Skeletal muscle tissue (tissue), 4 donors: ENCODE data around the gene ASH1L. TPM values are rescaled to one million over a fixed set of nuclear protein-coding genes. Genes with fewer than 3 reads are reported as not detected.
"Not testable (repeated sequence)": the region's sequence is repeated elsewhere in the genome, so short reads cannot be mapped to it uniquely, and the experiment has no call there.

Source experiments
- H3K27ac ChIP-seq: one replicate; pipeline ENCODE4 v1.7.0; 2013; ENCODE audit warnings: mild to moderate bottlenecking, low read depth, low read length, inconsistent platforms
- H3K27me3 ChIP-seq, 3 donors: one replicate each; pipeline ENCODE4 v1.7.0; 2013; ENCODE audit warnings: low read length in 3 of 3; ENCODE audit not compliant: control insufficient read depth in 3 of 3, insufficient read depth in 3 of 3
- H3K36me3 ChIP-seq, 3 donors: one replicate each; pipeline ENCODE4 v1.7.0; 2013; ENCODE audit warnings: low read length in 3 of 3; ENCODE audit not compliant: control insufficient read depth in 3 of 3, insufficient read depth in 3 of 3
- H3K4me1 ChIP-seq, 3 donors: one replicate each; pipeline ENCODE4 v1.7.0; 2013; ENCODE audit warnings: low read length in 3 of 3, mild to moderate bottlenecking in 3 of 3; ENCODE audit not compliant: control insufficient read depth in 3 of 3, insufficient read depth in 3 of 3
- H3K4me3 ChIP-seq, 3 donors: one replicate each; pipeline ENCODE4 v1.7.0; 2013; ENCODE audit warnings: low read length in 3 of 3
- H3K9ac ChIP-seq, 3 donors: one replicate each; pipeline ENCODE4 v1.7.0; 2013; ENCODE audit warnings: low read length in 3 of 3, mild to moderate bottlenecking in 3 of 3, moderate library complexity in 2 of 3, low read depth in 1 of 3
- H3K9me3 ChIP-seq, 3 donors: one replicate each; pipeline ENCODE4 v1.7.0; 2013; ENCODE audit warnings: low read length in 3 of 3; ENCODE audit not compliant: control insufficient read depth in 3 of 3
- total RNA-seq: library from RNA; depleted of rRNA; stranded (reverse); fragments of >200 nt; gene quantifications from one replicate; pipeline ENCODE4 v1.2.3, GENCODE V29; 2014
- donor health status: Osteomylitis.

ASH1L gene
- total RNA-seq, 1 donor from 2014 or later, result 35.0 TPM

GRCh38 chr1:155499953-155500639, 62.5 kb downstream of the ASH1L start:
- no peaks in the 10 kb centered on the region for H3K36me3 ChIP-seq
- no peak overlapping the region for H3K27ac ChIP-seq

GRCh38 chr1:155499263-155499662, 63.3 kb downstream of the ASH1L start:
- no peak overlapping the region for H3K27ac ChIP-seq
- H3K4me3 ChIP-seq, result no peak overlapping the region
- no peaks in the 10 kb centered on the region for H3K9me3 ChIP-seq
- H3K4me1 ChIP-seq, result peaks cover 8 to 12% (median 9%) of the 10 kb centered on the region in 3 donors
- no peaks in the 10 kb centered on the region for H3K36me3 ChIP-seq
- H3K27me3 ChIP-seq, result no peaks in the 10 kb centered on the region
- H3K9ac ChIP-seq, result no peak overlapping the region

More at GRCh38 chr1:155499953-155500639, 62.5 kb downstream of the ASH1L start:
- Histone ChIP-seq H3K9me3 (no peaks in the 10 kb centered on the region), H3K4me3 (peak overlapping the region in 1 of 3 donors; percentile 23), H3K27me3 (no peaks in the 10 kb centered on the region), H3K9ac (no peak overlapping the region), H3K4me1 (peaks cover 8 to 9% (median 8%) of the 10 kb centered on the region in 3 donors)

- not testable (repeated sequence) for H3K27ac ChIP-seq, H3K9me3 ChIP-seq, H3K27me3 ChIP-seq, H3K4me3 ChIP-seq, H3K9ac ChIP-seq, H3K36me3 ChIP-seq, H3K4me1 ChIP-seq
Observed at GRCh38 chr1:155493595-155493994, 69.0 kb downstream of the ASH1L start.

GRCh38 chr1:155488419-155488818, 74.2 kb downstream of the ASH1L start:
- H3K9ac ChIP-seq, H3K27ac ChIP-seq, H3K9me3 ChIP-seq, H3K36me3 ChIP-seq, H3K27me3 ChIP-seq, H3K4me1 ChIP-seq, H3K4me3 ChIP-seq: not testable (repeated sequence)

- Histone ChIP-seq H3K36me3 (no peaks in the 10 kb centered on the region), H3K4me1 (no peaks in the 10 kb centered on the region), H3K9me3 (no peaks in the 10 kb centered on the region), H3K27ac (no peak overlapping the region), H3K27me3 (no peaks in the 10 kb centered on the region), H3K9ac (no peak overlapping the region), H3K4me3 (no peak overlapping the region)
Observed at GRCh38 chr1:155487541-155487940, 75.1 kb downstream of the ASH1L start.

GRCh38 chr1:155486952-155487351, 75.7 kb downstream of the ASH1L start:
- not testable (repeated sequence) for H3K9me3 ChIP-seq, H3K4me3 ChIP-seq, H3K36me3 ChIP-seq, H3K9ac ChIP-seq, H3K27ac ChIP-seq, H3K27me3 ChIP-seq, H3K4me1 ChIP-seq

GRCh38 chr1:155485945-155486344, 76.7 kb downstream of the ASH1L start:
- H3K4me1 ChIP-seq, result no peaks in the 10 kb centered on the region
- H3K9ac ChIP-seq, result no peak overlapping the region
- no peak overlapping the region for H3K27ac ChIP-seq
- no peak overlapping the region for H3K4me3 ChIP-seq
- no peaks in the 10 kb centered on the region for H3K9me3 ChIP-seq
- H3K36me3 ChIP-seq, result peaks cover 3 to 9% (median 7%) of the 10 kb centered on the region in 3 donors
- no peaks in the 10 kb centered on the region for H3K27me3 ChIP-seq

- Histone ChIP-seq H3K4me3 (no peak overlapping the region), H3K27ac (no peak overlapping the region), H3K9ac (no peak overlapping the region), H3K27me3 (no peaks in the 10 kb centered on the region), H3K36me3 (peaks cover 6 to 14% (median 10%) of the 10 kb centered on the region in 3 donors), H3K4me1 (no peaks in the 10 kb centered on the region), H3K9me3 (no peaks in the 10 kb centered on the region)
Observed at GRCh38 chr1:155485222-155485621, 77.4 kb downstream of the ASH1L start.

GRCh38 chr1:155481741-155482241, 80.8 kb downstream of the ASH1L start:
- Histone ChIP-seq H3K9me3 (no peaks in the 10 kb centered on the region), H3K27me3 (no peaks in the 10 kb centered on the region), H3K27ac (no peak overlapping the region), H3K36me3 (peaks cover 6 to 24% (median 10%) of the 10 kb centered on the region in 3 donors), H3K9ac (no peak overlapping the region), H3K4me1 (no peaks in the 10 kb centered on the region), H3K4me3 (no peak overlapping the region)

GRCh38 chr1:155479205-155479604, 83.4 kb downstream of the ASH1L start:
- Histone ChIP-seq H3K9me3 (no peaks in the 10 kb centered on the region), H3K27me3 (no peaks in the 10 kb centered on the region), H3K4me3 (no peak overlapping the region), H3K4me1 (no peaks in the 10 kb centered on the region), H3K9ac (no peak overlapping the region), H3K27ac (no peak overlapping the region), H3K36me3 (peaks cover 6 to 24% (median 10%) of the 10 kb centered on the region in 3 donors)
